ENCODE results near the gene SPINK2. TPM values are rescaled to one million over a fixed set of nuclear protein-coding genes. Genes with fewer than 3 reads are reported as not detected.

SPINK2 gene
- total RNA-seq (not detected), polyA plus RNA-seq (not detected)
- long read RNA-seq, donor 1, result 0 reads
- long read RNA-seq, donor 2, result 0 reads
- long read RNA-seq, donor 3, result 0 reads

GRCh38 chr4:56821381-56822243, at the start of gene SPINK2:
Gene SPINK2, minus strand, starts transcription at chr4:56821701. Its CDS starts 39 bp downstream, at chr4:56821662.
- WGBS, 4 donors, result 3 to 4% (median 3%) methylated on average over 43 to 58 of the region's 58 CpGs
- DNase-seq, result peak in 2 of 5 donors; percentile 25 to 65
- TF ChIP-seq POLR2A (IDR thresholded peaks at IDR 0.05), result no peak
- no peak for TF ChIP-seq CTCF (IDR thresholded peaks at IDR 0.05)
- intact Hi-C loops (cut with DNase I), result no loop called here
- H3K36me3 ChIP-seq, result no peaks in the 10 kb centered on the region
- H3K27me3 ChIP-seq, result peaks cover 5 to 29% (median 17%) of the 10 kb centered on the region in 9 donors
- ATAC-seq, result peak in 1 of 4 donors; percentile 29
- peak within 1 kb of the TSS in 11 of 12 donors; percentile 0 to 60 (median 37) for H3K4me3 ChIP-seq
- H3K27ac ChIP-seq, result no peak within 1 kb of the TSS
- H3K4me1 ChIP-seq, result peaks cover 0 to 8% (median 0%) of the 10 kb centered on the region in 12 donors
- H3K9me3 ChIP-seq, result peaks cover 0 to 6% (median 0%) of the 10 kb centered on the region in 12 donors

GRCh38 chr4:56870946-56871345, 49.4 kb upstream of the SPINK2 start:
- ATAC-seq (no peak), DNase-seq (no peak)
- intact Hi-C loops (cut with DNase I), result no loop called here
- no peak for TF ChIP-seq CTCF (IDR thresholded peaks at IDR 0.05)
- TF ChIP-seq POLR2A (IDR thresholded peaks at IDR 0.05), result no peak
- Histone ChIP-seq H3K27me3 (no peaks in the 10 kb centered on the region), H3K36me3 (no peaks in the 10 kb centered on the region), H3K4me3 (peak overlapping the region in 1 of 12 donors; percentile 9), H3K4me1 (peaks cover 0 to 16% (median 4%) of the 10 kb centered on the region in 12 donors), H3K27ac (no peak overlapping the region), H3K9me3 (no peaks in the 10 kb centered on the region)
- WGBS, 4 donors, result 28 to 43% (median 36%) methylated on average over 4 of the region's 4 CpGs

GRCh38 chr4:56863441-56864139, 42.1 kb upstream of the SPINK2 start:
- TF ChIP-seq POLR2A (IDR thresholded peaks at IDR 0.05), result no peak
- TF ChIP-seq CTCF (IDR thresholded peaks at IDR 0.05), result no peak
- ATAC-seq (no peak), DNase-seq (no peak)
- H3K4me1 ChIP-seq, result no peaks in the 10 kb centered on the region
- H3K36me3 ChIP-seq, result no peaks in the 10 kb centered on the region
- 92 to 94% (median 93%) methylated on average over 7 of the region's 7 CpGs for WGBS, 4 donors
- intact Hi-C loops (cut with DNase I), result no loop called here
- H3K27ac ChIP-seq, result no peak overlapping the region
- H3K9me3 ChIP-seq, result no peaks in the 10 kb centered on the region
- no peak overlapping the region for H3K4me3 ChIP-seq
- no peaks in the 10 kb centered on the region for H3K27me3 ChIP-seq

- TF ChIP-seq CTCF (IDR thresholded peaks at IDR 0.05) (no peak), POLR2A (IDR thresholded peaks at IDR 0.05) (no peak)
- ATAC-seq, result no peak
- 6 to 28% (median 19%) methylated on average over 1 of the region's 1 CpG for WGBS, 4 donors
- H3K36me3 ChIP-seq, result no peaks in the 10 kb centered on the region
- DNase-seq, result no peak
- H3K27me3 ChIP-seq, result no peaks in the 10 kb centered on the region
- no peak overlapping the region for H3K27ac ChIP-seq
- no peak overlapping the region for H3K4me3 ChIP-seq
- no peaks in the 10 kb centered on the region for H3K9me3 ChIP-seq
- intact Hi-C loops (cut with DNase I), result no loop called here
- H3K4me1 ChIP-seq, result no peaks in the 10 kb centered on the region
Observed at GRCh38 chr4:56861360-56861759, 39.9 kb upstream of the SPINK2 start.

Measured in heart left ventricle (tissue), 16 donors.